K562 (cell line): ENCODE measurements around the gene EMD. TPM values are rescaled to one million over a fixed set of nuclear protein-coding genes. Genes with fewer than 3 reads are reported as not detected.
A peak's percentile ranks its signal among the peaks of the same experiment; 100 is the strongest.

Experiments
- CREB1 ChIP-seq, 2 experiments: sonication (generic) in 1 of 2; formaldehyde crosslinking in 1 of 2; IDR thresholded peaks; 2 replicates each; pipeline versions ENCODE4 v1.6.1 to v1.8.0; 2012 to 2022; ENCODE audit warnings: inconsistent platforms in 1 of 2, mild to moderate bottlenecking in 1 of 2, missing genetic modification reagents in 1 of 2, moderate library complexity in 1 of 2
- HDAC2 ChIP-seq: fragments of 450-650 bp; IDR thresholded peaks from 2 replicates; pipeline ENCODE4 v1.6.1; 2016; ENCODE audit warnings: mild to moderate bottlenecking
- HMG20B ChIP-seq: fragments of 250-450 bp; sonication (Bioruptor Pico); IDR thresholded peaks from 2 replicates; pipeline ENCODE4 v1.5.0; 2021; ENCODE audit warnings: mild to moderate bottlenecking
- LEF1 ChIP-seq: fragments of 450-650 bp; IDR thresholded peaks from 2 replicates; pipeline ENCODE4 v1.6.1; 2016; ENCODE audit warnings: mild to moderate bottlenecking
- MAZ ChIP-seq, 2 experiments: fragments of 450-650 bp in 1 of 2; sonication (generic) in 1 of 2; formaldehyde crosslinking; IDR thresholded peaks in 1 of 2; conservative IDR thresholded peaks in 1 of 2; 2 replicates each; pipeline versions ENCODE4 v1.4.0 to v1.5.0; 2020; ENCODE audit warnings: mild to moderate bottlenecking in 1 of 2, missing genetic modification reagents in 1 of 2
- PHF8 ChIP-seq: fragments of 200-600 bp; sonication (generic); IDR thresholded peaks from 2 replicates; pipeline ENCODE4 v1.6.1; 2012; ENCODE audit warnings: mixed run types, mild to moderate bottlenecking, inconsistent platforms, low read length, moderate library complexity, borderline replicate concordance
- POLR2B ChIP-seq: fragments of 450-650 bp; IDR thresholded peaks from 2 replicates; pipeline ENCODE4 v1.6.1; 2018; ENCODE audit warnings: low read depth; ENCODE audit not compliant: partially characterized antibody
- SIN3B ChIP-seq: fragments of 450-650 bp; IDR thresholded peaks from 2 replicates; pipeline ENCODE4 v1.6.1; 2017; ENCODE audit warnings: low read depth, mild to moderate bottlenecking, moderate library complexity
- SMAD1 ChIP-seq: fragments of 150-350 bp; IDR thresholded peaks from 2 replicates; pipeline ENCODE4 v1.6.1; 2014; ENCODE audit warnings: low read length, low read depth; ENCODE audit not compliant: partially characterized antibody
- THAP12 ChIP-seq: fragments of 250-450 bp; sonication (Bioruptor Pico); IDR thresholded peaks from 2 replicates; pipeline ENCODE4 v1.9.0; 2021; ENCODE audit warnings: mild to moderate bottlenecking, inconsistent platforms
- ZNF445 ChIP-seq: fragments of 250-450 bp; sonication (Bioruptor Pico); IDR thresholded peaks from 2 replicates; pipeline ENCODE4 v1.4.0; 2020; ENCODE audit warnings: low read depth, mild to moderate bottlenecking, moderate library complexity
- polyA plus RNA-seq, 8 experiments: library from polyadenylated mRNA; depleted of rRNA in 4 of 8; stranded (reverse) in 5 of 8; unstranded in 3 of 8; fragments of >200 nt; fragmentation: Nextera tagmentation in 2 of 8; fragmentation: Illumina TruSeq in 1 of 8; extraction: Ambion mirVana in 2 of 8; extraction: Trizol in 1 of 8; gene quantifications; 2 replicates each; pipeline versions ENCODE4 v1.2.1 to v1.2.3, GENCODE V29; 2011 to 2014; ENCODE audit warnings: inconsistent platforms in 1 of 8, missing spikeins in 1 of 8
- total RNA-seq, 7 experiments: library from RNA; depleted of rRNA in 6 of 7; stranded (reverse); fragments of >200 nt in 6 of 7; fragmentation: Illumina TruSeq in 2 of 7; extraction: Trizol in 2 of 7; gene quantifications; 2 replicates each; pipeline versions ENCODE4 v1.2.1 to v1.2.3, GENCODE V29; 2011 to 2021; ENCODE audit warnings: low replicate concordance in 1 of 7
- TF ChIP-seq, protein P1 (sequence below): sonication (generic); formaldehyde crosslinking; IDR thresholded peaks from 2 replicates; pipeline ENCODE4 v1.8.0; 2023; ENCODE audit warnings: mild to moderate bottlenecking, missing genetic modification reagents
- TF ChIP-seq, protein P2 (sequence below): fragments of 250-450 bp; sonication (Bioruptor Pico); IDR thresholded peaks from 2 replicates; pipeline ENCODE4 v1.5.0; 2020; ENCODE audit warnings: mild to moderate bottlenecking, borderline replicate concordance
- TF ChIP-seq, protein P3 (sequence below): fragments of 450-650 bp; IDR thresholded peaks from 2 replicates; pipeline ENCODE4 v1.6.1; 2018; ENCODE audit not compliant: partially characterized antibody

Gene EMD
- total and polyA plus RNA-seq, 9 of the 15 experiments (the other 6 are each of a cell fraction or from before 2014, with no cell fraction given), result 2.3 to 206 (median 61.9) TPM

DNA sequence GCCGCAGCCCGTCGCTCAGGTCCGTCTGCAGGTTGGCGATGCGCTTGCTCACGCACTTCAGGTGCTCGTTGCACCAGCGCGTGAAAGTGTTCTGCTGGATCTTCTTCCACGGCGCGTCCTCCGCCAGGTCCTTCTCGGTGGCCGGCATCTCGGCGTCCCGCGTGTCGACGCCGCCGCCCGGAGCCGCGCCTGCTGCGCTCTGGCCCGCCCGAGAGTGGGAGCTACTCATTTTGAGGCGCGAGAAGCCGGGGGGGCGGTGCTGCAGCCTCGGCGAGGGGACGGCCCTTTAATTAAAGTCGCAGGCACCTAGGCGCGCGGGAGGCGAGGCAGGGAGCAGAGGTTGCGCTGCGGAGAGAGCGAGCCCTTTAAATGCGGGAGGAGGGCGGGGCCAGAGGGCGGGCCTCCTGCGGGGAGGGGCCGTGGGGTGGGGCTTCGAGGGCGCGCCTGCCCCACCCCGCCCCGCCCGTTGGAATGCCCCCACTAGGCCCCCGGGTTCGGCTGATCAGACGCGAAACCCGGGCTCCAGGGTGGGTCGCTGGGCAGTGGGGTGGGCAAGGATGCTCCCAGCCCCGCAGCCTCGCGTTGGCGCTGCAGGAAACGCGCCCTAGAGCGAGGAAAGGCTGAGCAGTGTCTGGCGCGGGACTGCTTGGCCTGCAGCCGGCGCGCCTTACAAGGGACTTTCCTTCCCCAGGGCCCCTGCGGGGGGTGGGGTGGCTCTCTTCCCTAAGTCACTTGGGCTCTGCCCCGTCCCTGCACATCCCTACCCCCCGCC lies 7.9 kb upstream of the EMD start (continued):
- peak; percentile 82 to 96; a peak in 3 of 4 replicates for TF ChIP-seq MAZ (CRISPR knock-in tag; conservative IDR thresholded peaks at IDR 0.05 in 1 of 2, IDR thresholded peaks at IDR 0.05 in 1 of 2)
- TF ChIP-seq CREB1 (IDR thresholded peaks at IDR 0.05), result no peak
- TF ChIP-seq CREB1 (CRISPR knock-in tag; IDR thresholded peaks at IDR 0.05), result peak; percentile 59
- no peak for TF ChIP-seq ZNF445 (CRISPR knock-in tag)
- TF ChIP-seq PHF8, result peak; percentile 91; the same call in 1 of the 2 replicates
- TF ChIP-seq, protein P1, sequence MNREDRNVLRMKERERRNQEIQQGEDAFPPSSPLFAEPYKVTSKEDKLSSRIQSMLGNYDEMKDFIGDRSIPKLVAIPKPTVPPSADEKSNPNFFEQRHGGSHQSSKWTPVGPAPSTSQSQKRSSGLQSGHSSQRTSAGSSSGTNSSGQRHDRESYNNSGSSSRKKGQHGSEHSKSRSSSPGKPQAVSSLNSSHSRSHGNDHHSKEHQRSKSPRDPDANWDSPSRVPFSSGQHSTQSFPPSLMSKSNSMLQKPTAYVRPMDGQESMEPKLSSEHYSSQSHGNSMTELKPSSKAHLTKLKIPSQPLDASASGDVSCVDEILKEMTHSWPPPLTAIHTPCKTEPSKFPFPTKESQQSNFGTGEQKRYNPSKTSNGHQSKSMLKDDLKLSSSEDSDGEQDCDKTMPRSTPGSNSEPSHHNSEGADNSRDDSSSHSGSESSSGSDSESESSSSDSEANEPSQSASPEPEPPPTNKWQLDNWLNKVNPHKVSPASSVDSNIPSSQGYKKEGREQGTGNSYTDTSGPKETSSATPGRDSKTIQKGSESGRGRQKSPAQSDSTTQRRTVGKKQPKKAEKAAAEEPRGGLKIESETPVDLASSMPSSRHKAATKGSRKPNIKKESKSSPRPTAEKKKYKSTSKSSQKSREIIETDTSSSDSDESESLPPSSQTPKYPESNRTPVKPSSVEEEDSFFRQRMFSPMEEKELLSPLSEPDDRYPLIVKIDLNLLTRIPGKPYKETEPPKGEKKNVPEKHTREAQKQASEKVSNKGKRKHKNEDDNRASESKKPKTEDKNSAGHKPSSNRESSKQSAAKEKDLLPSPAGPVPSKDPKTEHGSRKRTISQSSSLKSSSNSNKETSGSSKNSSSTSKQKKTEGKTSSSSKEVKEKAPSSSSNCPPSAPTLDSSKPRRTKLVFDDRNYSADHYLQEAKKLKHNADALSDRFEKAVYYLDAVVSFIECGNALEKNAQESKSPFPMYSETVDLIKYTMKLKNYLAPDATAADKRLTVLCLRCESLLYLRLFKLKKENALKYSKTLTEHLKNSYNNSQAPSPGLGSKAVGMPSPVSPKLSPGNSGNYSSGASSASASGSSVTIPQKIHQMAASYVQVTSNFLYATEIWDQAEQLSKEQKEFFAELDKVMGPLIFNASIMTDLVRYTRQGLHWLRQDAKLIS (CRISPR knock-in tag), result peak; percentile 92
- TF ChIP-seq HDAC2, result 0 out of 2 replicates have a peak, but pooled peaks have one; percentile 15
- TF ChIP-seq, protein P2, sequence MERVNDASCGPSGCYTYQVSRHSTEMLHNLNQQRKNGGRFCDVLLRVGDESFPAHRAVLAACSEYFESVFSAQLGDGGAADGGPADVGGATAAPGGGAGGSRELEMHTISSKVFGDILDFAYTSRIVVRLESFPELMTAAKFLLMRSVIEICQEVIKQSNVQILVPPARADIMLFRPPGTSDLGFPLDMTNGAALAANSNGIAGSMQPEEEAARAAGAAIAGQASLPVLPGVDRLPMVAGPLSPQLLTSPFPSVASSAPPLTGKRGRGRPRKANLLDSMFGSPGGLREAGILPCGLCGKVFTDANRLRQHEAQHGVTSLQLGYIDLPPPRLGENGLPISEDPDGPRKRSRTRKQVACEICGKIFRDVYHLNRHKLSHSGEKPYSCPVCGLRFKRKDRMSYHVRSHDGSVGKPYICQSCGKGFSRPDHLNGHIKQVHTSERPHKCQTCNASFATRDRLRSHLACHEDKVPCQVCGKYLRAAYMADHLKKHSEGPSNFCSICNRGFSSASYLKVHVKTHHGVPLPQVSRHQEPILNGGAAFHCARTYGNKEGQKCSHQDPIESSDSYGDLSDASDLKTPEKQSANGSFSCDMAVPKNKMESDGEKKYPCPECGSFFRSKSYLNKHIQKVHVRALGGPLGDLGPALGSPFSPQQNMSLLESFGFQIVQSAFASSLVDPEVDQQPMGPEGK, result no peak
- TF ChIP-seq SIN3B, result no peak
- TF ChIP-seq SMAD1, result peak; percentile 49
- no peak for TF ChIP-seq HMG20B (CRISPR knock-in tag)
- no peak for TF ChIP-seq LEF1
- TF ChIP-seq THAP12 (CRISPR knock-in tag), result peak; percentile 96
- TF ChIP-seq POLR2B, result peak; percentile 98
- TF ChIP-seq, protein P3, sequence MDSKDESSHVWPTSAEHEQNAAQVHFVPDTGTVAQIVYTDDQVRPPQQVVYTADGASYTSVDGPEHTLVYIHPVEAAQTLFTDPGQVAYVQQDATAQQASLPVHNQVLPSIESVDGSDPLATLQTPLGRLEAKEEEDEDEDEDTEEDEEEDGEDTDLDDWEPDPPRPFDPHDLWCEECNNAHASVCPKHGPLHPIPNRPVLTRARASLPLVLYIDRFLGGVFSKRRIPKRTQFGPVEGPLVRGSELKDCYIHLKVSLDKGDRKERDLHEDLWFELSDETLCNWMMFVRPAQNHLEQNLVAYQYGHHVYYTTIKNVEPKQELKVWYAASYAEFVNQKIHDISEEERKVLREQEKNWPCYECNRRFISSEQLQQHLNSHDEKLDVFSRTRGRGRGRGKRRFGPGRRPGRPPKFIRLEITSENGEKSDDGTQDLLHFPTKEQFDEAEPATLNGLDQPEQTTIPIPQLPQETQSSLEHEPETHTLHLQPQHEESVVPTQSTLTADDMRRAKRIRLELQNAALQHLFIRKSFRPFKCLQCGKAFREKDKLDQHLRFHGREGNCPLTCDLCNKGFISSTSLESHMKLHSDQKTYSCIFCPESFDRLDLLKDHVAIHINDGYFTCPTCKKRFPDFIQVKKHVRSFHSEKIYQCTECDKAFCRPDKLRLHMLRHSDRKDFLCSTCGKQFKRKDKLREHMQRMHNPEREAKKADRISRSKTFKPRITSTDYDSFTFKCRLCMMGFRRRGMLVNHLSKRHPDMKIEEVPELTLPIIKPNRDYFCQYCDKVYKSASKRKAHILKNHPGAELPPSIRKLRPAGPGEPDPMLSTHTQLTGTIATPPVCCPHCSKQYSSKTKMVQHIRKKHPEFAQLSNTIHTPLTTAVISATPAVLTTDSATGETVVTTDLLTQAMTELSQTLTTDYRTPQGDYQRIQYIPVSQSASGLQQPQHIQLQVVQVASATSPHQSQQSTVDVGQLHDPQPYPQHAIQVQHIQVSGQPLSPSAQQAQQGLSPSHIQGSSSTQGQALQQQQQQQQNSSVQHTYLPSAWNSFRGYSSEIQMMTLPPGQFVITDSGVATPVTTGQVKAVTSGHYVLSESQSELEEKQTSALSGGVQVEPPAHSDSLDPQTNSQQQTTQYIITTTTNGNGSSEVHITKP, result no peak
